ENCODE measurements around the gene GDAP1L1. TPM values are rescaled to one million over a fixed set of nuclear protein-coding genes. Genes with fewer than 3 reads are reported as not detected.

GDAP1L1 gene
- total RNA-seq, 1 experiment from 2014 or later: 4.2 TPM

DNA sequence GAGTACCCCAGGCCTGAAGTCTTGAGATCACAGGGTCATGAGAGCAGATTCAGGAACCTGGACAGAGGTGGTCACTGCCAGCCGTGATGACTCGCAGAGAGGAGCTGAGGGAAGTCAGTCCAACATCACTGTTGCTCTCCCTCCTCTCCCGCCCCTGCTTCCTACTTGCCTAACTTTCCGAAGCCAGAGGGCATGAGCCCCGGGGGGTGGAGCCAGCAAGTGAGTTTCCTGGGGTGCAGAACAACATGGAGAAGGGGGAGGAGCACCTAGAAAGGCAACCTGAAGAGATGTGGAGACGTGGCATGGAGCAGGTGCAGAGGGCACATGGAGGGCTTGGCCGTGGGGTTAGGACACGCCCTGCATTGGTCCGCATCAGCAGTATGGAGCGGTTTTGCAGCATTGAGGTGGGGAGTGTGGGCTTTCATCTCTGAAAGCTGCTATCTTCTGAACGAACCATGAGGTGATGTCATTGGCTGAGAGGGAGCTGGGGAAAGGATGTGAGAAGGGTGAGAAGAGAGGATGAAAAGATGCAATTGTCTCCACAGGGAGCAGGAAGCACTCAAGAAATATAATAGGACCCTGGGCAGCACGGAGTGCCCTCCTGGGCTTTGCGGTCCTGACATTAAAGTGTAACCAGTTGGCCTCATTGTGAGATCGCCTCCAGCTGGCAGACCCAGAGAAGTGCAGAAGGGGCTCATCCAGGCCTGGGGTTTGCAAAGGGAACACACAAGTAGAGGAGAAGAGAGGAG is 25.0 kb downstream of the GDAP1L1 start:
- TF ChIP-seq, protein P1, sequence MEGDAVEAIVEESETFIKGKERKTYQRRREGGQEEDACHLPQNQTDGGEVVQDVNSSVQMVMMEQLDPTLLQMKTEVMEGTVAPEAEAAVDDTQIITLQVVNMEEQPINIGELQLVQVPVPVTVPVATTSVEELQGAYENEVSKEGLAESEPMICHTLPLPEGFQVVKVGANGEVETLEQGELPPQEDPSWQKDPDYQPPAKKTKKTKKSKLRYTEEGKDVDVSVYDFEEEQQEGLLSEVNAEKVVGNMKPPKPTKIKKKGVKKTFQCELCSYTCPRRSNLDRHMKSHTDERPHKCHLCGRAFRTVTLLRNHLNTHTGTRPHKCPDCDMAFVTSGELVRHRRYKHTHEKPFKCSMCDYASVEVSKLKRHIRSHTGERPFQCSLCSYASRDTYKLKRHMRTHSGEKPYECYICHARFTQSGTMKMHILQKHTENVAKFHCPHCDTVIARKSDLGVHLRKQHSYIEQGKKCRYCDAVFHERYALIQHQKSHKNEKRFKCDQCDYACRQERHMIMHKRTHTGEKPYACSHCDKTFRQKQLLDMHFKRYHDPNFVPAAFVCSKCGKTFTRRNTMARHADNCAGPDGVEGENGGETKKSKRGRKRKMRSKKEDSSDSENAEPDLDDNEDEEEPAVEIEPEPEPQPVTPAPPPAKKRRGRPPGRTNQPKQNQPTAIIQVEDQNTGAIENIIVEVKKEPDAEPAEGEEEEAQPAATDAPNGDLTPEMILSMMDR (IDR thresholded peaks at IDR 0.05; ENCODE audit: insufficient read depth in 1 of 2, low read depth in 1 of 2, low read length in 1 of 2, severe bottlenecking in 1 of 2, unreplicated experiment in 1 of 2): peak; percentile 13 to 51
- intact Hi-C loops (cut with micrococcal nuclease; ENCODE audit: unreplicated experiment): no loop called here
- Histone ChIP-seq H3K27me3 (replicated peaks; ENCODE audit: control insufficient read depth, insufficient read depth, low read length) (no peaks in the 10 kb centered on the region), H3K4me3 (ENCODE audit: low read depth, low read length) (no peak overlapping the region), H3K36me3 (ENCODE audit: control insufficient read depth, insufficient read depth, low read length) (no peaks in the 10 kb centered on the region), H3K4me1 (0 out of 2 replicates have a peak, but pooled peaks cover 3% of the 10 kb centered on the region), H3K9me3 (peaks cover 3% of the 10 kb centered on the region; the same call in 1 of the 2 replicates)
- no peak overlapping the region for H3K27ac Mint-ChIP-seq (ENCODE audit: unreplicated experiment)
- DNase-seq: peak in 1 of 2 experiments; percentile 30
- H3K4me3 Mint-ChIP-seq (ENCODE audit: unreplicated experiment): no peak overlapping the region
- no TSS peak for BruUV-seq (replicated peaks)
- H3K4me1 Mint-ChIP-seq (ENCODE audit: low read depth, unreplicated experiment): no peaks in the 10 kb centered on the region
- peaks cover 6% of the 10 kb centered on the region for H3K27me3 Mint-ChIP-seq (ENCODE audit: insufficient read depth, unreplicated experiment)
- no peaks in the 10 kb centered on the region for H3K9me3 Mint-ChIP-seq (ENCODE audit: unreplicated experiment)
- ChIA-PET CTCF (interaction anchor here (0.6 to 1.2 kb wide), 3 partner anchors 10 to 339 kb away, joined by 3 to 4 read pairs (median 3); no protein-coding TSS in a partner anchor), POLR2A (no interaction called here)
- H3K36me3 Mint-ChIP-seq (ENCODE audit: insufficient read depth, unreplicated experiment): no peaks in the 10 kb centered on the region

DNA sequence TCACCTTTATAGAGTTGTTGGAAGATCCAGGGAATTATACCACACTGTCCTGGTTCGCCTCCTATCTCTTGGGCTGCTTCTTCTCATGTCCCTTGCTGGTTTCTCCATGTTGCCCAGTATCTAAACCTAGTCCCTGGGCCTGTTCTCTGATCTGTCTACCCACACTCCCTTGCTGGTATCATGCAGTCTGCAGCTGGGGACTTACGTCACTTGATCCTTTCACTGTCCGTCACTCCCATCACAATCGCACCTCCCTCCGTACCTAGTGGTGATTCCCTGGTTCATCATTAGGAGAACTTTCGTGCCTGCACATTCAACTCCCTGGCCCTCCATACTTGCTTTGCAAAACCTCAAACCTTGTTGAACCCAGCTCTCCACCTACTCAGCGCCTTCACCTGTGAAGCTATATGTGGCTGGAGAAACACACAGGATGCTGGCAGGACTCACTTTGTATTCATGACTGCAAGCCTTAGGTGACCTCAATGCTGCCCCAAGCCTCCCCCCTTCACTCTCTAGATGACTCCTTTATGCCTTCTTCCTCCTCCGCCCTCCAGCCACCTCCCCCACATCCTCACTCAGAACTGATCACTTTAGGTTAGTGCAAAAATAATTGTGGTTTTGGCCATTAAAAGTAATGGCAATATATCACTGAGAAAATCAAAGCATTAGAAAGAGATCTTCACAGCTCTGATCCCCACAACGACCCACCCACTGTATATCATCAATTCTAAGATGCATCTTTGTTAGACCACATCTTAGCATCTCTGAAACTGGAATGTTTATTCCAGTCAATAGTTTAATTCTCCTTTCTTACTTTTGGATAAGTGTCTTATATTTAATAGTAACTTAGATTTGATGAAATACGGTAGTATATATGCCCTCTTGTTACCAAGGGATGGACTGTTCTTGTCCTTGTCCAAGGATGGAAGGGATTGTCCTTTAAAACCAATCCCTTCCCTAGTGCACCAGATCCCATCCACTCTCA is 26.4 kb downstream of the GDAP1L1 start:
- no peak overlapping the region for H3K4me3 ChIP-seq (ENCODE audit: low read depth, low read length)
- TF ChIP-seq, protein P1 (IDR thresholded peaks at IDR 0.05; ENCODE audit: insufficient read depth in 1 of 2, low read depth in 1 of 2, low read length in 1 of 2, severe bottlenecking in 1 of 2, unreplicated experiment in 1 of 2): no peak
- intact Hi-C loops (cut with micrococcal nuclease; ENCODE audit: unreplicated experiment): no loop called here
- no peak overlapping the region for H3K4me3 Mint-ChIP-seq (ENCODE audit: unreplicated experiment)
- H3K36me3 Mint-ChIP-seq (ENCODE audit: insufficient read depth, unreplicated experiment): no peaks in the 10 kb centered on the region
- ChIA-PET CTCF (interaction anchor here (1.2 to 1.7 kb wide), 2 partner anchors 9 to 59 kb away, joined by 3 read pairs; no protein-coding TSS in a partner anchor), POLR2A (no interaction called here)
- no peaks in the 10 kb centered on the region for H3K9me3 ChIP-seq
- no peak overlapping the region for H3K27ac Mint-ChIP-seq (ENCODE audit: unreplicated experiment)
- DNase-seq: no peak
- no peaks in the 10 kb centered on the region for H3K27me3 ChIP-seq (replicated peaks; ENCODE audit: control insufficient read depth, insufficient read depth, low read length)
- H3K4me1 Mint-ChIP-seq (ENCODE audit: low read depth, unreplicated experiment): peaks cover 6% of the 10 kb centered on the region
- no peaks in the 10 kb centered on the region for H3K36me3 ChIP-seq (ENCODE audit: control insufficient read depth, insufficient read depth, low read length)
- peaks cover 6% of the 10 kb centered on the region for H3K27me3 Mint-ChIP-seq (ENCODE audit: insufficient read depth, unreplicated experiment)
- H3K4me1 ChIP-seq: 0 out of 2 replicates have a peak, but pooled peaks cover 3% of the 10 kb centered on the region
- H3K9me3 Mint-ChIP-seq (ENCODE audit: unreplicated experiment): no peaks in the 10 kb centered on the region
- BruUV-seq (replicated peaks): no TSS peak
